CMK (cell line): Measurements from ENCODE around the gene DMP1.

Source experiments
- DNase-seq: peaks from one replicate; pipeline ENCODE4 v3.0.0-alpha.2; 2010; ENCODE audit warnings: low read depth

Gene DMP1, protein sequence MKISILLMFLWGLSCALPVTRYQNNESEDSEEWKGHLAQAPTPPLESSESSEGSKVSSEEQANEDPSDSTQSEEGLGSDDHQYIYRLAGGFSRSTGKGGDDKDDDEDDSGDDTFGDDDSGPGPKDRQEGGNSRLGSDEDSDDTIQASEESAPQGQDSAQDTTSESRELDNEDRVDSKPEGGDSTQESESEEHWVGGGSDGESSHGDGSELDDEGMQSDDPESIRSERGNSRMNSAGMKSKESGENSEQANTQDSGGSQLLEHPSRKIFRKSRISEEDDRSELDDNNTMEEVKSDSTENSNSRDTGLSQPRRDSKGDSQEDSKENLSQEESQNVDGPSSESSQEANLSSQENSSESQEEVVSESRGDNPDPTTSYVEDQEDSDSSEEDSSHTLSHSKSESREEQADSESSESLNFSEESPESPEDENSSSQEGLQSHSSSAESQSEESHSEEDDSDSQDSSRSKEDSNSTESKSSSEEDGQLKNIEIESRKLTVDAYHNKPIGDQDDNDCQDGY

DNA sequence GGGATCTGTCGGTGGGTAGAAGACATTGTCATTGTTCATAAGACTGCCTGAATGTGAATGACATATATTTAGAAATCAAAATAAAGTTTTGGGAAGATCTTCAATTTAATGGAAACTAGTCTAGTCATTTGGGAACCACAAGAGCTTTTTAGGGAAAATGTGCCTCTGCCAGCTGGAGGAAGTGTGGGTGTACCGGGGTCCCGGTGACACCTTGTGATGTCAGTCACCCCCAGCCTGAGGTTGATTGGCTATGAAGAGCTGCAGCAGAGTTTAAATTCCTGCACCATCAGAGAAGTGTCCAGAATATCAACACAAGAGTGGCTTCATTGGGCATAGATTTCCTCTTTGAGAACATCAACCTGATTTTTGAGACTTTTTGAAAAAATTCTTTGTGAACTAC lies at the start of gene DMP1:
Gene DMP1 (plus strand): TSS at position 301 of the 400 bp plus-strand sequence. CDS start 6,213 bp downstream, outside the sequence.
- no peak for DNase-seq

DNA sequence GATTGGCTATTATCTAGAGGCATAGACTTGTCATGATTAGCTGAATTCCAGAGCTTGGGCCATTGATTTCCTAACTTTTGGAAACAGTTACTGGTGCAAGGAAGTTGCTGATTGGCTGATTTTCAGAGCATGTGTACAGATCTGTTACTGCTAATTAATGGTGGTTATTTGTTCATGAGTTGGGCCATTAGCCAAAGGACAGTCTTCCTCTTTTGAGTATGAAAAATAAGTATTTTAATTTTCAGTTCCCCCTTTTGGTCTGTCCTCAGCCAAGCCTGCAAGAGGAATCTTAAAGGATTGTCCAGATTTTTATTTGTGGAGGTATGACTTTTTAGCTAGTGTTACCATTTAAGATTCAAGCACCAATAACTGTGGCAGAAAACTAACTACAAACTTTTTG lies 48.7 kb upstream of the DMP1 start:
- no peak for DNase-seq

DNA sequence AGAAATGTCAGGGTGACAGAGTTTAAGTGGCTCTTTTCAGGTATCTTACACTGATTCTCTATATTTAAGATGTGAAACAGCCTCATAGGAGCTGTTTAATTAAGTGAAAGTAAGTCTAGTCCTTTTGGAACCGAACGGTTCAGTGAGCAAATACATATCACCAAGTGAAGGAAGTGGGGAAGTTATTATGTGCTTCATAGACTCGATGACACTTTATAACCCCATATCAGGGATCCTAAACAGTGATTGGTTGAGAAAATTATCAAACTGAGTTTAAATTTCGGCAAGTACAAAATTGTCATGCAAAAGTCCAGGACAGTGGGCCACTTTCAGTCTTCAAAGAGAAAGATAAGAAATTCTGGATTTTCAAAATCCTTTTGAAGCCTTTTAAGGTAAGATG lies 41.9 kb upstream of the DMP1 start, which contains the start of gene DSPP:
Gene DSPP (plus strand): TSS at position 301 of the 400 bp plus-strand sequence. CDS start 2,380 bp downstream, outside the sequence.
- DNase-seq: no peak

DNA sequence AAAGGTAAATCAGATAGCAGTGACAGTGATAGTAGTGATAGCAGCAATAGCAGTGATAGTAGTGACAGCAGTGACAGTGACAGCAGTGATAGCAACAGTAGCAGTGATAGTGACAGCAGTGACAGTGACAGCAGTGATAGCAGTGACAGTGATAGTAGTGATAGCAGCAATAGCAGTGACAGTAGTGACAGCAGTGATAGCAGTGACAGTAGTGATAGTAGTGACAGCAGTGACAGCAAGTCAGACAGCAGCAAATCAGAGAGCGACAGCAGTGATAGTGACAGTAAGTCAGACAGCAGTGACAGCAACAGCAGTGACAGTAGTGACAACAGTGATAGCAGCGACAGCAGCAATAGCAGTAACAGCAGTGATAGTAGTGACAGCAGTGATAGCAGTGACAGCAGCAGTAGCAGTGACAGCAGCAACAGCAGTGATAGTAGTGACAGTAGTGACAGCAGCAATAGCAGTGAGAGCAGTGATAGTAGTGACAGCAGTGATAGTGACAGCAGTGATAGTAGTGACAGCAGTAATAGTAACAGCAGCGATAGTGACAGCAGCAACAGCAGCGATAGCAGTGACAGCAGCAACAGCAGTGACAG lies 35.7 kb upstream of the DMP1 start:
- DNase-seq: no peak

DNA sequence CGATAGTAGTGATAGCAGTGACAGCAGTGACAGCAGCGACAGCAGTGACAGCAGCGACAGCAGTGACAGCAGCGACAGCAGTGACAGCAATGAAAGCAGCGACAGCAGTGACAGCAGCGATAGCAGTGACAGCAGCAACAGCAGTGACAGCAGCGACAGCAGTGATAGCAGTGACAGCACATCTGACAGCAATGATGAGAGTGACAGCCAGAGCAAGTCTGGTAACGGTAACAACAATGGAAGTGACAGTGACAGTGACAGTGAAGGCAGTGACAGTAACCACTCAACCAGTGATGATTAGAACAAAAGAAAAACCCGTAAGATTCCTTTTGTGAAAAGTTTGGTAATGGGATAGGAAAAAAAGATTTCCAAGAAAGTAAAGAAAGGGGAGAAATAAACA lies 33.8 kb upstream of the DMP1 start:
- no peak for DNase-seq

DNA sequence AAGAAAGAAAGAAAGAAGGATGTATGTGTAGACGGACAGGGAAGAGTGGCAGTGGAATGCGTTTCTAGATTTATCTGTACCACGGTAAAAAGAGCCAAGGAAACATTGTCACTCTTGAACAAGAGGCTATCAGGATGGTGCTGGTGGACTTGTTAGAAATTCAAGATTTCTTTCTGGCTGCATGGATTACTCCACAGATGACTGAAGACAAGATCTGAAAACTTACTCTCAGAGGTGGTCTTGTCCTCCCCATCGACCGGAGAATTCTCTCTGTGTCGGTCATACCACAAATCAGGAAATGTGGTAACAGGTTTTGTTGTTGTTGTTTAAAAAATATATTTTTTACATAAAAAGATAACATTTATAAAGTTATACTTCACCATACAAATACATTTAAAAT lies 30.0 kb upstream of the DMP1 start:
- no peak for DNase-seq

DNA sequence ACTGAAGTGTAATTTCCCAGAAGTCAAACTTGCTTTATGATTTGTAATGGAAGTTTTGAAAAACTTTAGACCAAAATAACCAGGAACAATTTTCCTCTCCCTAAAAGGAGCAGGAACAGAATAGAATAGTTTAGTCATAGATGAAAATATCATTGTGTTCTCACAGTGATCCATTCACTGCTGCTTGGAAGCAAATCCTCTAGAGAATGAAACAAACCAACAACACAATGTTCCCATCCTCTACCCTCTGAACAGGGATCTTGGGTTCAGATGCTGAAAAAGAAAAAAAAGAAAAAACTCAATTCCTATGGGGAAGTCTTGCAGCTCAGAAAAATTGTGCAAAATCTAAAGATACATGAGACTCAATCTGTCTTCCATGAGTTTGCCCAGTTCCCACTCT lies 29.6 kb upstream of the DMP1 start:
- DNase-seq: no peak

DNA sequence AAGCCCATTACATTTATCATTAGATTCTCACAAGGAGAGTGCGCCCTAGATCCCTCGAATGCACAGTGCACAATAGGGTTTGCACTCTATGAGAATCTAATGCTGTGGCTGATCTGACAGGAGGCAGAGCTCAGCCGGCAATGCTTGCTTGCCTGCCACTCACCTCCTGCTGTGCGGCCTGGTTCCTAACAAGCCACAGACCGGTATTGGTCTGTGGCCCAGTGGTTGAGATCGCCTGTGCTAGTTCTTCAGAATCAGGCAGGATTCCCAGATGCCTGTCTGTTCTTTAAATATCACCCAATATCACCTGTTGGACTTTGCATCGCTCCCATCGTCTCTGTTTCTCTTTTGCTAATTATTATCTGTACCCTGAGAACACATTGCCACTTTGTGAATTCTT lies 27.8 kb upstream of the DMP1 start:
- DNase-seq: no peak

DNA sequence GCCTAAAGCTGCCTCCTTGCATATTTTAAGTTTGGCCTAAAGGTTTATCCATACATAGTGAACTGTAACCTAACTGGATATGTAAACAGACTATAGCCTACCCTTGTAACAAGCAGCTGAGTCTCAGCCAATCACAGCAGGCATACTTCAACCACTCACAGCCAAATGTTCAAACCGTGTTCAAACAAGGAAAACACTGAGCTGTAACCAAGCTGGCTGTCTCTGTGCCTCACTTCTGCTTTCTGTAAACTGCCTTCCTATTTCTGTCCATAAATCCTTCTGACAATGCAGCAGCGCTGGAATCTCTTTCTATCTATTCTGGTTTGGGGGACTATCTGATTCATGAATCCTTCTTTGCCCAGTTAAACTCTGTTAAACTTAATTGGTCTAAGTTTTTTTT lies 25.4 kb upstream of the DMP1 start:
- no peak for DNase-seq

DNA sequence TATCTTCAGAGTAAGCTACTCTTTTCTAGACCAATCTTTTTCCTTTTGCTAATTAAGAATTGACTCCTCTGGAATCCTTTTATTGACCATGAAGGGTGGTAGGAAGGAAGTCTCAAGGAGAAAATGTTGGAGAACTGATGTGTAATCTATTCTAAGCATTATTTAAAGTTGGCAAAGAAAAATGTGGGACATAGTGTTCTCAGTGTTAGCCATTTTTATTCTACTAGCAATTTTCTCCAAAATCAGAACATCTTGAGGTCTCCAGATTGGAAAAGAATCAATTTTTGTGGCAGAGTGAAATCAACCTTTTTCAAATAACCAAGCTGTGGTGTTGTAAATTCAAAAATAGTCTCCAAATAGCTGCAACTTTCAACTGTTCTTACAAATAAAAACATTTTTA lies 18.4 kb upstream of the DMP1 start:
- DNase-seq: no peak

DNA sequence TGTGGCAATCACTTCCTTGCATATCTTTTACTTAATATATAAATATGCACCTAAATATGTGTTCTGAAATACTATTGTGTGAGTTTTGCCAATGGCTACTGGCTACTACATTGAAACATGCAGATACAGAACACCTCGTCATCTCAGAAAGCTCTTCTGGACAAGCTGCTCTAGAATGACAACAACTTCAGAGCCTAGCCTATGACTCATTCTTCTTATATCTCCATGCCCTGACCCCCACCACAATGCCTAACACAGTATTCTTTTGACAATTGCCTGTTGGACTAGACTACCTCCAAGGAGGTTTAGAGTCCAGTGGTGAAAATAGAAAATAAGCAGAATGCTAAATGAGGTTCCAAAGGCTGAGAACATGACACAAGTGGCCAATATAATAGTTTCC lies 17.6 kb upstream of the DMP1 start:
- DNase-seq: no peak

DNA sequence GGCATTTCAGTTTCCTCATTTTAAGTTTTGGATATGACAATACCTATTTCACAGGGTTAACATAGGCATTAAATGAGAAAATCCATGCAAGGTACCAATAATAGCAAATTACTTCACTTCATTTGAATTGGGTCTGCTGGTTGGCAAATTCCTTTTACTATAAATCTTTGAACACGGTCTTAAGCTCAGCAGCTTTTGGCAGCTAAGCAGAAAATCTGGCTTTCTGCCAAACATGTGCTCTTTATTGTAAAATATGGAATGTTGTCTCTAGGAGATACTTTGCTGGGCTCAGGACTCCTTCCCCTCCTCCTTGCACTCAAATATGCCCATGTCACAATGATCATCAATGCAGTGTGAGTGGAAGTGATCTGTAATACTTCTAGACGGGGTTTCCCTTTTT lies 16.8 kb upstream of the DMP1 start:
- DNase-seq: no peak

DNA sequence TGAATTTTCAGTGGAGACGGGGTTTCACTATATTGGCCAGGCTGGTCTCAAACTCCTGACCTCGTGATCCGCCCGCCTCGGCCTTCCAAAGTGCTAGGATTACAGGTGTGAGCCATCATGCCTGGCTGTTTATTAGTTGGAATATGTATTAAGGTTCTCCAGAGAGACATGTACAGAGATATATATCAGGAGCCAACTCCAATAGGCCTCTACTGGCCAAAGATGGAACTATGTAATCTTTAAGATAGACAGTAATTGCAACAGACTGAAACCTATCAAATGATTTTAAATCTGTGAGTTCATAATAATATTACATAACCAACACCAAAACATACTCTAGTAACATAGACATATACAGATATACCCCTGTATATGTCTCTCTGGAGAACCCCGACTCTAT lies 5.8 kb upstream of the DMP1 start:
- no peak for DNase-seq

DNA sequence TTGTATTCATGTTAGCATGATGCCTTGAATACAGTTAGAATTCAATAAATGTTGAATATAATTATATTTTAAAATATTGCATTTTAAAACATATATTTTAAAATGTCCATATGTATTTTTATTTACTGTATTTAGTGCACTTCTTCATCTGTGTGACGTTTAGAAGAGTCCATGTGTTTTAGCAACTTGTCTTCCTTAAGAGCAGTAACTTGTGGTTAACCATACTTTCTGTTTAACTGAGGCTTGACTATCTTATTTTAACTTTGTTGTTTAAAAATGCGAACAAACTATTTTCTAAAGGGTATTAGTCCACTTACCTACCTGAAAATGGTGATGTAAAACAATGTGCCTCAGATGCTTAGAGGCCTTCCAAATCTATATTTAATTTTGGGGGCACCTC lies 858 bp downstream of the DMP1 start:
- DNase-seq: no peak

DNA sequence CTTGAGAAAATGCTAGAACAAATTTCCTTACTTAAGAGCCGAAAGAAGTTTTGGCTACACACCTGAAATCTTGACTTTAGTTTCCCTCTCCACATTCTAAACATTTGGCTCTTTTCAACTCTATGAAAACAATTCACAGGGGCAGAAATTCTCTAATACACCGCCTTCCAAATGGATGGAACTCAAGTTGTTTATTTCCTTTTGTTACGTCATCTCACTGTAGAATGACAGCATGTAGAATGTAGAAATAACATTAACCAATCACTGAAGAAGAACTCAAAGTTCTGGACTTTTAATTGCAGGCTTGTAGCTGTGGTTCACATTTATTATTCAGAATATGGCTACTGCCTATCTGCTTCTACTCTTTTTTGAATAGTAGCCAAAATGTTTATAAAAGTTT lies 1.9 kb downstream of the DMP1 start:
- no peak for DNase-seq

DNA sequence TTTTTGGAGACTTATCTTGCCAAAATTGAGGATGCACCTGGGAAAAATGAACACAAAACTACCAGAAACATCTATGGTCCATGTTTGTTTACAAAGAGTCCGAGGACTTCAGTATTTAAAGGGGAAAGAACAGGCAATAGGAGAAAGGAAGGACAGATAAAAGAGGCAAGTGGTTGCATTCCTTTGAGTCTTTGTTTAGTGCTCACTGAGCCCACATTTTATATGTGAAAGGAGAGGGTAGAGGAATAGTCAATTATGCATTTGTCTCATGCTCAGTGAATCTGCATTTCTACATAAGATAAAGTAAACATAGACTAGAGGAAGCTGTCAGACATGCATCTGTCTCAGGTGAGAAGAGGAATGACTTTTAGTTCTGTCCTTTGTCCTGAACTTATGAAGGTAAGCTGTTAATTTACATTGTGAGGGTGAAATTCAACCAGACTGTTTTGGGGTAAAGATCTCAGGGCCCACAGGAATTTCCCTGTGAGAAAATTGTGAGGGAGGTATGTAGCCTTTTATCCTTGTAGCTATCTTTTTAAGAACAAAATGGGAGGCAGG lies 4.5 kb downstream of the DMP1 start:
- no peak for DNase-seq

DNA sequence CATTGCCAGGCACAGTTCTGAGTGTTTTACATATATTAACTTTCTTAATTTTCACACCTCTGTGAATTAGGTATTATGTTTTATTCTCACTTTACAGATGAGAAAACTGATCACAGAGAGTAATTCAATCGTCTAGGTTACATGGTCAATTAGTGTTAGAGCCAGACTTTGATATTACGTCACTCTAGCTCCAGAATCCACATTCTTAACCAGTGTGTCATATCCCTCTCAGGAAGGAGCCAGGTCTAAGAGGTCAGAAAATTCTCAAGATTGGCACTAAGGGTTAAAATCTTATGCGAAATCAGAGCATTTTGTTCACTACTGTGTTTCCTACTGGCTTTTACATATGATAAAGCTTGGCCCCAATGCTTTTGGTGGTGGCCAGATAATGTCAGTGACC lies 7.4 kb downstream of the DMP1 start:
- no peak for DNase-seq

DNA sequence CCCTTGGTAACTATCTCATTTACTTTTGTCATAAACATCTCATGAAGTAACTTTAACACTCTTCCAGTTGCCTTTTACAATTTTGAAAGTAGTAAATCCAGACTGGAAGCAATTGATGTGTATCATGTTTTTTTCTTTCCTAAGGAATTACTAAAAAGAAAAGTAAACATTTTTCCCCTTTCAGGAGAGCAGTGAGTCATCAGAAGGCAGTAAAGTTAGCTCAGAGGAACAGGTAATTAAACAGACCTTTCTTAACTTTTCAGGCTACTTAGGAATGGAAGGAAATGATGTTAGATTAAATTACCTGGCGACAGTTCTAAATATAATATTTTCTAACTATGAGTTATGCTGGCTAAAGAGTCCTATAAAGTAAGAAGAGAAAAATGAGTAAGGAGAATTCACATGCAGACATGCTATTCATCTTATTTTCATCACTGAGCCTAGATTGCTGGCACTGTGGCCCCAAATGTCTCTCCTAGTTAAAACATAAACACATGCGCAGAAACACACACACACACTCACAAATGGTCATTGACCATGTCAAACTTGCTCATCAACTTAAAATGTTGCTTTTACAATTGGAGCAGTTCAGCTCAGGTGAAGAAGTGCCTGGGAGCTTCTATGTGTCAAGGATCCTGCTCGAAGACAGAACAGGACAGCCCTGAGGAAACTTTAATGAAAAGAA lies 9.3 kb downstream of the DMP1 start:
- DNase-seq: no peak

DNA sequence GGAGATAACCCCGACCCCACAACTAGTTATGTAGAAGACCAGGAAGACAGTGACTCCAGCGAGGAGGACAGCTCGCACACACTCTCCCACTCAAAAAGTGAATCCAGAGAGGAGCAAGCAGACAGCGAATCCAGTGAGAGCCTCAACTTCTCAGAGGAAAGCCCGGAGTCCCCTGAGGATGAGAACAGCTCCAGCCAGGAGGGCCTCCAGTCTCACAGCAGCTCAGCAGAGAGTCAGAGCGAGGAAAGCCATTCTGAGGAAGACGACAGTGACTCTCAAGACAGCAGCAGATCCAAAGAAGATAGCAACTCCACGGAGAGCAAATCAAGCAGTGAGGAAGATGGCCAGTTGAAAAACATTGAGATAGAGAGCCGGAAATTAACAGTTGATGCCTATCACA lies 12.8 kb downstream of the DMP1 start:
- no peak for DNase-seq

DNA sequence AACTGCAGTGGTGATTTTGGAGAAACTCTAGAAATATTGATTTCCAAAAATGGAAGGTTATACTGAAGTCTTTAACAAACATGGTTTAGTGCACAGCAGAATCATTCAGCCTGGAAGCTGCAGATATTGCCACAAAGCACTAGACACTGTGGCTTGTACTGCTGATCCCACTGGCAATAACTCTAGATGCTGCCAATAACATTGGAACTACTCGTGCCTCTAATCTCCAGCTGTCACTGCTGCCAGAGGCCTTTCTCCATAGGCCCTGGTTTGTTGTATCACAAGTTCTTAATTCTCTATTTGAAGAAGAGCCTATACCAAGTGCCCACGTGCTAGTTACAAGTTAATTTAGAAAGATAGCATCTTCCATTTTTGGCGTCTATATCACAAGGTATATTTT lies 19.3 kb downstream of the DMP1 start:
- DNase-seq: no peak

DNA sequence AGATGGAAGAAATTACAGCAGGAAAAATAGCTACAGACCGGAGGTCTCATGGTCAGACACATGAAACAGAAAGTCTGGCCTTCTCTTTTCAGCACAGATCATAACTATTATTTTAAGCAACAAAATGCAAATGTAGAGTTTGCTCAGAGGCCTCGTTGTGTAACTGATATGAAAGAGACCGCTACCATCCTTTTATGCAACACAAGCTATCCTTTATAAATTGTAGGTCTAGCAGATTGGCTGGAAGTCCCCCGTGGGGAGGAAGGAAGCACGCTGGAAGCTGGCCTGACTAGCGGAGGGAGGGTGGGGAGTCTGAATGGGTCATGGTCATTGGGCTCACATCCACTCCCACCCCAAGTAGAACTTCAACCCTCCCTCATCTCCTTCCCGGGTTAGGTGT lies 27.7 kb downstream of the DMP1 start:
- no peak for DNase-seq

DNA sequence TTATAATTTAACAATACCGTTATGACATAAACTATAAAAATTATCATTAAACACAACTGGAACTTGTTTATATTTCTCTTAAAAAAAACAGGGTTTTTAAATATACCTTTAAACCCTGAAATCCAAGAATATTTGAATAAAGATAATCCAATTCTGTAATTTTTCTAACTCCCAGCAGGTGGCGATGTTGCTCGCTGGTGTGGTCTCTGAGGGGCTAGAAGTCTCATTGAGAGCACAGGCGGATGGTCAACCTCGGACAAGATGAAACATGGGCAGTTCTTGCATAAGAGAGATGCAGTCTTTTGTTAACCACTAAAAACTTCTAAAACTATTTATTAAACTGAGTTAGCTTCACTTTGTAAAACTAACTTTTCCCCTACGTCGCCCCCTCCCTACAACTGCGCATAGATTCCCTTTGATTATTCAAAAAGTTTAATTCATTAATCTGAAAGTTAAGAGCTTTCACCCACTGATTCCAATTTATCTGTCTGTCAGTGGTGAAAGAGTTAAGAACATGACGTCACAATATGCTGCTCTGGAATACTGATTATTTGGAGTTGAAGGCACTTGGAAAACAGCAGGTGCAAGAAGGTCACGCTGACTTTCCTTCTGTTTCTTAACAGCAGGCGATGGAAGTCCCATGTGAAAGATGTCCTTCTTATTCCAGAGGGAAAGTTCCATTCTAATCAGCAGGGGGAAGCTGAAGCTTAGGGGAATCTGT lies 29.5 kb downstream of the DMP1 start:
- peak; percentile 24 for DNase-seq
